ENCODE results near the gene NDFIP2. TPM values are rescaled to one million over a fixed set of nuclear protein-coding genes. Genes with fewer than 3 reads are reported as not detected.

The NDFIP2 gene
- total RNA-seq, 4 donors from 2014 or later, result 72.2 to 103 (median 86.2) TPM

DNA sequence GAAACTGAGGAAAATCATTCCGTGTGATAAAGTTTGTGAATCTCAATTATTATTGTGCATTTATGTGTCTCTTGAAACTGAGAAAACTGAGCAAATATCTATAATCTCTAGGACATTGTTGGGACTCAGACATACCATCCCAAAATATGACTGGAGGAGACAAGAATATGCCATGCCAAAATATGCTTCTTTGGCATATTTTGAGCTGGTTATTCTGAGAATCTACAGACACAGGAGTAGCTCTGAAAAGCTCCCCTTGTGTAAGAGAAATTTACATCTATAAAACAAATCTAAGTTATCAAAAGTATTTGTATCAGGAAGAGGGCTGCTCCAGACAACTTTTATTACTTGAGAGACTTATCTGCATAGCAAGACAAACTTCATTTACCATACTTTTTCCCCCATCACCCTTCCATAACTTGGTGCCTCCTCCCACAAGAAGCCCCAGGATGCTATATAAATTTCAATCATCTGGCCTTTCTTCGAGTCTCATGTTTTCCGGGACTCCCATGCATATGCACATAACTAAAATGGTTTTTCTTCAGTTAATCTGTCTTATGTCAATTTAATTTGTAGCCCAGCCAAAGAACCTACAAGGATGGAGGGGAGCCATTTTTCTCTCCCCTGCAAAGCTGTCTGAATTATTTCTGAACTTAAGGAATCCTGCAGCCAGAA, 28.6 kb upstream of the NDFIP2 start:
- Histone ChIP-seq H3K27ac (no peak overlapping the region), H3K4me3 (no peak overlapping the region), H3K9me3 (no peaks in the 10 kb centered on the region), H3K27me3 (no peaks in the 10 kb centered on the region), H3K36me3 (no peaks in the 10 kb centered on the region), H3K4me1 (no peaks in the 10 kb centered on the region)
- TF ChIP-seq POLR2A (IDR thresholded peaks at IDR 0.05) (no peak), POLR2AphosphoS5 (IDR thresholded peaks at IDR 0.05) (no peak), EP300 (IDR thresholded peaks at IDR 0.05) (no peak)
- TF ChIP-seq, protein P1, sequence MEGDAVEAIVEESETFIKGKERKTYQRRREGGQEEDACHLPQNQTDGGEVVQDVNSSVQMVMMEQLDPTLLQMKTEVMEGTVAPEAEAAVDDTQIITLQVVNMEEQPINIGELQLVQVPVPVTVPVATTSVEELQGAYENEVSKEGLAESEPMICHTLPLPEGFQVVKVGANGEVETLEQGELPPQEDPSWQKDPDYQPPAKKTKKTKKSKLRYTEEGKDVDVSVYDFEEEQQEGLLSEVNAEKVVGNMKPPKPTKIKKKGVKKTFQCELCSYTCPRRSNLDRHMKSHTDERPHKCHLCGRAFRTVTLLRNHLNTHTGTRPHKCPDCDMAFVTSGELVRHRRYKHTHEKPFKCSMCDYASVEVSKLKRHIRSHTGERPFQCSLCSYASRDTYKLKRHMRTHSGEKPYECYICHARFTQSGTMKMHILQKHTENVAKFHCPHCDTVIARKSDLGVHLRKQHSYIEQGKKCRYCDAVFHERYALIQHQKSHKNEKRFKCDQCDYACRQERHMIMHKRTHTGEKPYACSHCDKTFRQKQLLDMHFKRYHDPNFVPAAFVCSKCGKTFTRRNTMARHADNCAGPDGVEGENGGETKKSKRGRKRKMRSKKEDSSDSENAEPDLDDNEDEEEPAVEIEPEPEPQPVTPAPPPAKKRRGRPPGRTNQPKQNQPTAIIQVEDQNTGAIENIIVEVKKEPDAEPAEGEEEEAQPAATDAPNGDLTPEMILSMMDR (IDR thresholded peaks at IDR 0.05), result no peak
- WGBS, result 78% methylated on average over 3 of the region's 3 CpGs
- no peak for DNase-seq (ENCODE audit: low spot score in 2 of 2)

DNA sequence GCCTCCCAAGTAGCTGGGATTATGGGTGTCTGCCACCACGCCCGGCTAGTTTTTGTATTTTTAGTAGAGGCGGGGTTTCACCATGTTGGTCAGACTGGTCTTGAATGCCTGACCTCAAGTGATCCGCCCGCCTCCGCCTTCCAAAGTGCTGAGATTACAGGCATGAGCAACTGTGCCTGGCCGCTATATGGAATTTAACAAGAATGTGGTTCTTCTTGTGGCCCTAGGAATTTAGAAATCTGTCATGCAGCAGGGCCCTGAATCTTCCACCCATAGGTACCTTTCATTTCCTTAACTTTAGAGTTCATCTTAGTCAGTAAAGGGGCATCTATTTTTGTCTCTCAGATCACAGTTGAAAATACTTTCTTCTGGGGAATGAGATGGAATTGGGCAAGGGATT, 25.6 kb upstream of the NDFIP2 start:
- no peak overlapping the region for H3K4me3 ChIP-seq
- no peaks in the 10 kb centered on the region for H3K27me3 ChIP-seq
- no peak for TF ChIP-seq POLR2A (IDR thresholded peaks at IDR 0.05)
- TF ChIP-seq EP300 (IDR thresholded peaks at IDR 0.05), result no peak
- TF ChIP-seq, protein P1 (IDR thresholded peaks at IDR 0.05), result no peak
- no peak for TF ChIP-seq POLR2AphosphoS5 (IDR thresholded peaks at IDR 0.05)
- H3K4me1 ChIP-seq, result peaks cover 12% of the 10 kb centered on the region
- no peak overlapping the region for H3K27ac ChIP-seq
- H3K36me3 ChIP-seq, result no peaks in the 10 kb centered on the region
- no peak for DNase-seq (ENCODE audit: low spot score in 2 of 2)
- H3K9me3 ChIP-seq, result no peaks in the 10 kb centered on the region
- 96% methylated on average over 7 of the region's 7 CpGs for WGBS

DNA sequence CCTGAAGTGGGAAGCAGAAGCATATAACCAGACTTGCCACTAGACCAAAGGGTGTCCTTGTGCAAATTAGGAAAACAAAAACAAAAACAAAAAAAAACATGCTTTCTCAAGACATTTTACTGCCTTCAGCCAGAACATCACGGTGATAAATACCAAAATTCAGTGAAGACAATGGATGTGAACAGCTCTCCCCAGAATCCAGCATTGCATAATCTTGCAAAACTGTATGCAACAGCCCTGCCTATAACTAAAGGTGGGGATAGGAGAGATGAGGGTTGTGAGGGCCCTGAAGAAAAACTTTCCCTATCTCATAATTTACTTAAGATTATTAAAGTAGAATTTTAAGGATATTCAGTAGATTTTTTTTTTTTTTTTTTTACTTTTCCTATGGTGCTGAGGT, 24.9 kb upstream of the NDFIP2 start:
- Histone ChIP-seq H3K36me3 (no peaks in the 10 kb centered on the region), H3K4me1 (peaks cover 12% of the 10 kb centered on the region), H3K4me3 (no peak overlapping the region), H3K9me3 (no peaks in the 10 kb centered on the region), H3K27ac (no peak overlapping the region), H3K27me3 (no peaks in the 10 kb centered on the region)
- no peak for TF ChIP-seq POLR2AphosphoS5 (IDR thresholded peaks at IDR 0.05)
- TF ChIP-seq, protein P1 (IDR thresholded peaks at IDR 0.05), result no peak
- TF ChIP-seq POLR2A (IDR thresholded peaks at IDR 0.05), result no peak
- TF ChIP-seq EP300 (IDR thresholded peaks at IDR 0.05), result no peak
- no peak for DNase-seq (ENCODE audit: low spot score in 2 of 2)
- 79% methylated on average over 1 of the region's 1 CpG for WGBS

DNA sequence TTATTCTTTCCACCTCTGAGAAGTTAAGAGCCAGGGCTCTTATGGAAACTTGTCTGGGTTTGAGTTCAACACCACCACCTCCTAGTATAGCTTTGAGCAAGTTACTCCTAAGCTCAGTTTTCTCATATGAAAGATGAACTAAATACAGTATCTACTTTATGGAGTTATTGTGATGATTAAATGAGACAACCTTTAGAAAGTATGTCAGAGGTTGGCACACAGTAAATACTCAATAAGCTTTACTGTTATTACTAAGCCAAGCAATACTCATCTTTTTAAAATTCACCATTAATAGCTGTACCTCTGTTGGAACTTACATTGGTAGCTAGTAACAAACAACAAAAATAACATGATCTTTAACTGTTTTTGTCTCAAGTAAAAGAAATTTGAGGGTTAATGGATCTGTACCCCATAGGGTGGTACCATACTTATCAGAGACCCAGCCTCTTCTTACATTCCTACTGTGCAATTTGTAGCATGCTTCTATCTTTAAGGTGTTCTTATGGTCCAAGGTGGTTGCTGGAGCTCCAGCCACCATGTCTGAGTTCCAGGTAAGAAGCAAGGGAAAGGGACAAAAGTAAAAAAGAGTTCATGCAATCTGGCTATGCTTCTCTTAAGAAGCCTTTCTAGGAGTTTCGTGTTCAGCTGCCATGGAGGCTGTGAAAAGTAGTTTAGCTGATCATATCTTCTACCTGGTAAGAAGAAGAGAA, 24.1 kb upstream of the NDFIP2 start:
- no peak overlapping the region for H3K27ac ChIP-seq
- H3K4me1 ChIP-seq, result peaks cover 12% of the 10 kb centered on the region
- H3K36me3 ChIP-seq, result no peaks in the 10 kb centered on the region
- DNase-seq (ENCODE audit: low spot score in 2 of 2), result no peak
- 82% methylated on average over 1 of the region's 1 CpG for WGBS
- H3K4me3 ChIP-seq, result no peak overlapping the region
- H3K27me3 ChIP-seq, result no peaks in the 10 kb centered on the region
- TF ChIP-seq, protein P1 (IDR thresholded peaks at IDR 0.05), result no peak
- TF ChIP-seq POLR2A (IDR thresholded peaks at IDR 0.05), result no peak
- H3K9me3 ChIP-seq, result no peaks in the 10 kb centered on the region

DNA sequence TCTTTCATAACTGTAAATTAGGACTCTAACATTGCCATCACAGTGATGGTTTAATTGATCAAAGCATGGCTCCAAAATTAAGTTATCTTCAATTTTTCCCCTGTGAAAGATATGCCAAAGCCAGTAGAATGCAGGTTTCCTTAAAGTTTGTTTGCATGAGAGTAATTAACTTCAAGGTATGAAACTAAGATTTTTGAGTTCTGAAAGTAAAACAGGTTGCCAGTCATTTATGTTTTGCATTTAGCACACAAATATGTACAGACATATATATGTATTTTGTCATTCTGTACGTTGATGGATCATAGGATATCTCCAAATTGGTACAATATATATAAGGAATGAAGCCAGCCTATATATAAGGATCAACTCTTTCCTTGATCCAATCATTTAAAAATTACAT, 23.6 kb upstream of the NDFIP2 start:
- Histone ChIP-seq H3K4me3 (no peak overlapping the region), H3K27me3 (no peaks in the 10 kb centered on the region), H3K4me1 (peaks cover 12% of the 10 kb centered on the region), H3K36me3 (no peaks in the 10 kb centered on the region), H3K9me3 (no peaks in the 10 kb centered on the region), H3K27ac (no peak overlapping the region)
- WGBS, result 64% methylated on average over 1 of the region's 1 CpG
- no peak for TF ChIP-seq EP300 (IDR thresholded peaks at IDR 0.05)
- TF ChIP-seq, protein P1 (IDR thresholded peaks at IDR 0.05), result no peak
- no peak for TF ChIP-seq POLR2AphosphoS5 (IDR thresholded peaks at IDR 0.05)
- TF ChIP-seq POLR2A (IDR thresholded peaks at IDR 0.05), result no peak
- no peak for DNase-seq (ENCODE audit: low spot score in 2 of 2)
